ENCODE results near the gene PRKCE. TPM values are rescaled to one million over a fixed set of nuclear protein-coding genes. Genes with fewer than 3 reads are reported as not detected.

The PRKCE gene
- total RNA-seq, 1 donor from 2014 or later, result 12.0 TPM

GRCh38 chr2:46116150-46116549 lies 464.7 kb downstream of the PRKCE start:
- no peaks in the 10 kb centered on the region for H3K36me3 Mint-ChIP-seq (ENCODE audit: low read depth)
- H3K27ac Mint-ChIP-seq (ENCODE audit: unreplicated experiment), result no peak overlapping the region
- peaks cover 6% of the 10 kb centered on the region for H3K9me3 Mint-ChIP-seq (ENCODE audit: low read depth)
- no peak for DNase-seq (ENCODE audit: low spot score)
- peaks cover 36% of the 10 kb centered on the region for H3K4me1 Mint-ChIP-seq (ENCODE audit: low read depth)
- H3K27me3 Mint-ChIP-seq (ENCODE audit: low read depth), result no peaks in the 10 kb centered on the region
- no peak overlapping the region for H3K4me3 Mint-ChIP-seq (ENCODE audit: unreplicated experiment)
- TF ChIP-seq, protein P1, sequence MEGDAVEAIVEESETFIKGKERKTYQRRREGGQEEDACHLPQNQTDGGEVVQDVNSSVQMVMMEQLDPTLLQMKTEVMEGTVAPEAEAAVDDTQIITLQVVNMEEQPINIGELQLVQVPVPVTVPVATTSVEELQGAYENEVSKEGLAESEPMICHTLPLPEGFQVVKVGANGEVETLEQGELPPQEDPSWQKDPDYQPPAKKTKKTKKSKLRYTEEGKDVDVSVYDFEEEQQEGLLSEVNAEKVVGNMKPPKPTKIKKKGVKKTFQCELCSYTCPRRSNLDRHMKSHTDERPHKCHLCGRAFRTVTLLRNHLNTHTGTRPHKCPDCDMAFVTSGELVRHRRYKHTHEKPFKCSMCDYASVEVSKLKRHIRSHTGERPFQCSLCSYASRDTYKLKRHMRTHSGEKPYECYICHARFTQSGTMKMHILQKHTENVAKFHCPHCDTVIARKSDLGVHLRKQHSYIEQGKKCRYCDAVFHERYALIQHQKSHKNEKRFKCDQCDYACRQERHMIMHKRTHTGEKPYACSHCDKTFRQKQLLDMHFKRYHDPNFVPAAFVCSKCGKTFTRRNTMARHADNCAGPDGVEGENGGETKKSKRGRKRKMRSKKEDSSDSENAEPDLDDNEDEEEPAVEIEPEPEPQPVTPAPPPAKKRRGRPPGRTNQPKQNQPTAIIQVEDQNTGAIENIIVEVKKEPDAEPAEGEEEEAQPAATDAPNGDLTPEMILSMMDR (IDR thresholded peaks at IDR 0.05), result no peak

DNA sequence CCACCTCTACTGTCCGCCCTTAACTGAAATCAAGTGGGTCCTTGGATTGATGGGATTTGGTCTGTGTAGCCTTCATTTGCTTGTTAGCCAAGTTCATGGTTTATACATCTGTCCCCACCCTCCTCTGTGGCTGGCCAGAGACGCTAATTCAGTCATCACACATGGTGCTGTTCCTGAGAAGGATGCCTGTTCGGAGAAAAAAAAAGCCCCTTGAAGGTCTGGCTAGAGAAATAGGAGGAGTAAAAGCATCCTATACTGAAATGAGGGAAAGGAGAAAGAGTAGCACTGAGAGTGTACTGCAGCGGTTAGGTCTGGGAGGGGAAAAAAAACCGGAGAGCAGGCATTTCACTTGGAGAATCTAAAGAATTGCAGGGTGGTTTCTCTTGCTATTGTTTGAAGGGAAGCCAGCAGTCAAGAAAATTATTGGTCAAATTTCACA lies 465.1 kb downstream of the PRKCE start:
- TF ChIP-seq, protein P1 (IDR thresholded peaks at IDR 0.05), result no peak
- H3K27me3 Mint-ChIP-seq (ENCODE audit: low read depth), result no peaks in the 10 kb centered on the region
- H3K9me3 Mint-ChIP-seq (ENCODE audit: low read depth), result peaks cover 6% of the 10 kb centered on the region
- no peak overlapping the region for H3K4me3 Mint-ChIP-seq (ENCODE audit: unreplicated experiment)
- peaks cover 36% of the 10 kb centered on the region for H3K4me1 Mint-ChIP-seq (ENCODE audit: low read depth)
- peak overlapping the region; percentile 54 for H3K27ac Mint-ChIP-seq (ENCODE audit: unreplicated experiment)
- no peak for DNase-seq (ENCODE audit: low spot score)
- H3K36me3 Mint-ChIP-seq (ENCODE audit: low read depth), result no peaks in the 10 kb centered on the region

DNA sequence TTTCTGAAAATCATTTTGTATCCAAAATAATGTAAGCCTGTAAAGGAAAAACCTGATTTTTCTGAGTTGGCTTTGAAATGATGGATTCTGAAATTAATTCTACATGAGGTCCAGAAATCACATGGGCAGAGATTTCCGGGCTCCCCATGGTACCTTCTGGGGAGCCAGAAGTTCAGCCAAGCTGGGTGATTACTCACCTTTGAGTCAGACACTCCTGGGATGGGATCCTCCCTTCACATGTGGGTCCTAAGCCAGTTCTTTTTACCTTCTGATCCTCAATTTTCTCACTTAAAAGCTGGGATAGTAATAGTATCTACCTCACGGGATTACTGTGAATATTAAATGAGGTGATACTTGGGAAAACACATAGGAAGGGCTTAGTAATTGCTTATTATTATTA lies 465.9 kb downstream of the PRKCE start:
- TF ChIP-seq, protein P1 (IDR thresholded peaks at IDR 0.05), result no peak
- H3K27ac Mint-ChIP-seq (ENCODE audit: unreplicated experiment), result no peak overlapping the region
- peaks cover 36% of the 10 kb centered on the region for H3K4me1 Mint-ChIP-seq (ENCODE audit: low read depth)
- no peaks in the 10 kb centered on the region for H3K27me3 Mint-ChIP-seq (ENCODE audit: low read depth)
- no peak overlapping the region for H3K4me3 Mint-ChIP-seq (ENCODE audit: unreplicated experiment)
- no peak for DNase-seq (ENCODE audit: low spot score)
- peaks cover 2% of the 10 kb centered on the region for H3K9me3 Mint-ChIP-seq (ENCODE audit: low read depth)
- no peaks in the 10 kb centered on the region for H3K36me3 Mint-ChIP-seq (ENCODE audit: low read depth)

- Mint-ChIP-seq H3K9me3 (ENCODE audit: low read depth) (peaks cover 2% of the 10 kb centered on the region), H3K27me3 (ENCODE audit: low read depth) (no peaks in the 10 kb centered on the region), H3K36me3 (ENCODE audit: low read depth) (no peaks in the 10 kb centered on the region), H3K4me3 (ENCODE audit: unreplicated experiment) (no peak overlapping the region), H3K4me1 (ENCODE audit: low read depth) (peaks cover 36% of the 10 kb centered on the region), H3K27ac (ENCODE audit: unreplicated experiment) (no peak overlapping the region)
- no peak for DNase-seq (ENCODE audit: low spot score)
- TF ChIP-seq, protein P1 (IDR thresholded peaks at IDR 0.05), result no peak
Measured at GRCh38 chr2:46117994-46118393, 466.5 kb downstream of the PRKCE start.

GRCh38 chr2:46118656-46119371 lies 467.3 kb downstream of the PRKCE start:
- peak overlapping the region; percentile 14 for H3K27ac Mint-ChIP-seq (ENCODE audit: unreplicated experiment)
- peaks cover 2% of the 10 kb centered on the region for H3K9me3 Mint-ChIP-seq (ENCODE audit: low read depth)
- peaks cover 36% of the 10 kb centered on the region for H3K4me1 Mint-ChIP-seq (ENCODE audit: low read depth)
- H3K27me3 Mint-ChIP-seq (ENCODE audit: low read depth), result no peaks in the 10 kb centered on the region
- DNase-seq (ENCODE audit: low spot score), result no peak
- TF ChIP-seq, protein P1 (IDR thresholded peaks at IDR 0.05), result no peak
- no peak overlapping the region for H3K4me3 Mint-ChIP-seq (ENCODE audit: unreplicated experiment)
- H3K36me3 Mint-ChIP-seq (ENCODE audit: low read depth), result no peaks in the 10 kb centered on the region
